Measurements from ENCODE around the gene ATMIN.
A peak's percentile ranks its signal among the peaks of the same experiment; 100 is the strongest.

The ATMIN gene

GRCh38 chr16:81067166-81067565, 31.5 kb downstream of the ATMIN start:
- Histone ChIP-seq H4K91ac (ENCODE audit: low read length) (no peak overlapping the region), H3K9ac (ENCODE audit: low read length) (no peak overlapping the region), H2BK12ac (ENCODE audit: low read length in 2 of 2) (no peak overlapping the region), H2BK15ac (ENCODE audit: low read depth, poor library complexity, severe bottlenecking) (no peak overlapping the region), H2AFZ (ENCODE audit: low read depth, low read length) (no peak overlapping the region), H3K23ac (ENCODE audit: low read length in 2 of 2) (no peak overlapping the region), H2BK5ac (ENCODE audit: low read depth, low read length, poor library complexity, severe bottlenecking) (no peak overlapping the region), H2BK120ac (ENCODE audit: low read depth, low read length) (no peak overlapping the region), H2AK5ac (ENCODE audit: low read length, severe bottlenecking) (no peak overlapping the region), H3K4ac (ENCODE audit: low read depth in 1 of 2, low read length in 2 of 2) (no peak overlapping the region), H3K9me3 (ENCODE audit: control insufficient read depth, low read length) (no peaks in the 10 kb centered on the region), H3K36me3 (ENCODE audit: control insufficient read depth in 1 of 2, insufficient read depth in 2 of 2, low read depth in 1 of 2, low read length in 2 of 2) (no peaks in the 10 kb centered on the region), H3K14ac (ENCODE audit: low read length in 2 of 2) (no peak overlapping the region), H3K18ac (ENCODE audit: low read depth in 1 of 2, low read length in 2 of 2) (no peak overlapping the region), H3K4me2 (ENCODE audit: low read length, poor library complexity, severe bottlenecking) (no peak overlapping the region), H3K27ac (ENCODE audit: low read length, poor library complexity, severe bottlenecking) (no peak overlapping the region), H3K79me1 (replicated peaks; ENCODE audit: low read length, poor library complexity, severe bottlenecking) (no peaks in the 10 kb centered on the region), H4K8ac (ENCODE audit: low read length) (no peak overlapping the region), H3K27me3 (ENCODE audit: control insufficient read depth in 1 of 2, insufficient read depth in 1 of 2, low read length in 2 of 2) (no peaks in the 10 kb centered on the region), H3K4me1 (ENCODE audit: control insufficient read depth, insufficient read depth, low read depth, low read length) (peaks cover 2% of the 10 kb centered on the region), H3K4me3 (ENCODE audit: insufficient read depth in 1 of 2, low read depth in 1 of 2, low read length in 2 of 2) (no peak overlapping the region)
- 82% methylated on average over 1 of the region's 1 CpG for WGBS
- DNase-seq = peak; percentile 17

DNA sequence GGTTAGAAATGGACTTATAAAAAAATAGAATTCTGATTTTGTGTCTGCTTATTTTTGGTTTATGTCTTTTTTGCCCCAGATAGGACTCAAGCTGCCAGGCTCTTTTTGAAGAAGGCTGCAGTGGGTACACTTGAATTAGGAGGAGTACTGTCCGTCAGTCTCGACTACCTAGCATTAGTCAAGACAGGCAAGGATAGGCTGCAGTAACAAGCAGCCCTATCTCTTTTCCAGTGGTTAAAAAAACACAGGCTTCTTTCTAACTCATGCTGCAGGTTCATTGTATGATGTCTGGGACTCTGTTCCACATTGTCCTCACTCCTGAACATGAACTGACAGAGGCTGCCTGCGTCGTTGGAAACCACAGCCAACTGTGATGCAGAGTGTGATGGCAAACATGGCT, 33.4 kb downstream of the ATMIN start:
- Histone ChIP-seq H3K27me3 (ENCODE audit: control insufficient read depth in 1 of 2, insufficient read depth in 1 of 2, low read length in 2 of 2) (no peaks in the 10 kb centered on the region), H3K4ac (ENCODE audit: low read depth in 1 of 2, low read length in 2 of 2) (no peak overlapping the region), H3K4me1 (ENCODE audit: control insufficient read depth, insufficient read depth, low read depth, low read length) (peaks cover 2% of the 10 kb centered on the region), H3K9ac (ENCODE audit: low read length) (no peak overlapping the region), H4K8ac (ENCODE audit: low read length) (no peak overlapping the region), H2BK120ac (ENCODE audit: low read depth, low read length) (no peak overlapping the region), H2BK12ac (ENCODE audit: low read length in 2 of 2) (no peak overlapping the region), H3K9me3 (ENCODE audit: control insufficient read depth, low read length) (no peaks in the 10 kb centered on the region), H4K91ac (ENCODE audit: low read length) (no peak overlapping the region), H3K18ac (ENCODE audit: low read depth in 1 of 2, low read length in 2 of 2) (no peak overlapping the region), H2AK5ac (ENCODE audit: low read length, severe bottlenecking) (no peak overlapping the region), H3K79me1 (replicated peaks; ENCODE audit: low read length, poor library complexity, severe bottlenecking) (no peaks in the 10 kb centered on the region), H3K4me2 (ENCODE audit: low read length, poor library complexity, severe bottlenecking) (no peak overlapping the region), H2BK5ac (ENCODE audit: low read depth, low read length, poor library complexity, severe bottlenecking) (no peak overlapping the region), H2BK15ac (ENCODE audit: low read depth, poor library complexity, severe bottlenecking) (no peak overlapping the region), H3K36me3 (ENCODE audit: control insufficient read depth in 1 of 2, insufficient read depth in 2 of 2, low read depth in 1 of 2, low read length in 2 of 2) (no peaks in the 10 kb centered on the region), H3K23ac (ENCODE audit: low read length in 2 of 2) (no peak overlapping the region), H2AFZ (ENCODE audit: low read depth, low read length) (no peak overlapping the region), H3K4me3 (ENCODE audit: insufficient read depth in 1 of 2, low read depth in 1 of 2, low read length in 2 of 2) (no peak overlapping the region), H3K14ac (ENCODE audit: low read length in 2 of 2) (no peak overlapping the region), H3K27ac (ENCODE audit: low read length, poor library complexity, severe bottlenecking) (no peak overlapping the region)
- 97% methylated on average over 4 of the region's 4 CpGs for WGBS
- no peak for DNase-seq

DNA sequence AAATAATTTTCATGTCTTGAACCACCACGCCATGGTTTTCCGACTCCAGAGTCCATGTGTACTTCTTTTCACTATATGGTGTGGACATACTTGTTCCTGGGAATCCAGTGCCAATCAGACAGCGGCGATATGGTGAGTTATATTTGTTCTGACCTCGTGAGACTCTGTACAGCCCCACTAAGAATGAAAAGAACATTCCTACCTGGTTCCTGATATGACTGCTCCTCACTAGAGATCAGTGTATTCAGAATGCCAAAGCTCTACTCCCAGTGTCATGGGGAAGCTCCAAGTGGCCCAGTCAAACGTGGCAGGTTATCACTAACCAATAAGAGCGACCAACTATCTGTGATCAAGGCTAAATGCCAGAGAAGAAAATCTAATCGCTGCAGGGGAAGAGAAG, 35.3 kb downstream of the ATMIN start:
- Histone ChIP-seq H3K23ac (ENCODE audit: low read length in 2 of 2) (no peak overlapping the region), H3K4me3 (ENCODE audit: insufficient read depth in 1 of 2, low read depth in 1 of 2, low read length in 2 of 2) (no peak overlapping the region), H3K4me2 (ENCODE audit: low read length, poor library complexity, severe bottlenecking) (no peak overlapping the region), H3K4me1 (ENCODE audit: control insufficient read depth, insufficient read depth, low read depth, low read length) (peaks cover 2% of the 10 kb centered on the region), H2BK120ac (ENCODE audit: low read depth, low read length) (no peak overlapping the region), H3K79me1 (replicated peaks; ENCODE audit: low read length, poor library complexity, severe bottlenecking) (no peaks in the 10 kb centered on the region), H2AK5ac (ENCODE audit: low read length, severe bottlenecking) (no peak overlapping the region), H2AFZ (ENCODE audit: low read depth, low read length) (no peak overlapping the region), H3K4ac (ENCODE audit: low read depth in 1 of 2, low read length in 2 of 2) (no peak overlapping the region), H3K9ac (ENCODE audit: low read length) (no peak overlapping the region), H3K27ac (ENCODE audit: low read length, poor library complexity, severe bottlenecking) (no peak overlapping the region), H3K36me3 (ENCODE audit: control insufficient read depth in 1 of 2, insufficient read depth in 2 of 2, low read depth in 1 of 2, low read length in 2 of 2) (no peaks in the 10 kb centered on the region), H2BK12ac (ENCODE audit: low read length in 2 of 2) (no peak overlapping the region), H4K8ac (ENCODE audit: low read length) (no peak overlapping the region), H3K14ac (ENCODE audit: low read length in 2 of 2) (no peak overlapping the region), H3K18ac (ENCODE audit: low read depth in 1 of 2, low read length in 2 of 2) (no peak overlapping the region), H4K91ac (ENCODE audit: low read length) (no peak overlapping the region), H3K9me3 (ENCODE audit: control insufficient read depth, low read length) (no peaks in the 10 kb centered on the region), H2BK5ac (ENCODE audit: low read depth, low read length, poor library complexity, severe bottlenecking) (no peak overlapping the region), H3K27me3 (ENCODE audit: control insufficient read depth in 1 of 2, insufficient read depth in 1 of 2, low read length in 2 of 2) (no peaks in the 10 kb centered on the region), H2BK15ac (ENCODE audit: low read depth, poor library complexity, severe bottlenecking) (no peak overlapping the region)
- DNase-seq = no peak
- WGBS = 84% methylated on average over 7 of the region's 8 CpGs

DNA sequence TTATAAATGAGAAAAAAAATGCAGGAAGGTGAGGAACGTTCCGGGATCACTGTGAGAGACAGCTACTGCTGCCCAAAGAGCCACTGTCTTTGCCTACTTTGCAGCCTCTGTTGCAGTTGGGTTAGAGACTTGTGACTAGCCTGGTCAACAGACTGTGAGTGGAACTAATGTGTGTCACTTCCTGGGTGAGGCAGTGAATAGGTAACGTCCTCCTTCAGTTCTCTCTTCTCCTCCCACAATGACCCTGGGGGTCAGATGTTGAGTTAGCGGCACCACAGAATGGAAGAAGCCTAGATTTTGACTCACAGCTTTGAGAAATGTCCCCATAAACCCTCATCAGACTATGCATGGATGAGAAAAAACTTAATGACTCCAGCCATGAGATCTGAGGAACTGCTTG, 36.2 kb downstream of the ATMIN start:
- no peaks in the 10 kb centered on the region for H3K27me3 ChIP-seq (ENCODE audit: control insufficient read depth in 1 of 2, insufficient read depth in 1 of 2, low read length in 2 of 2)
- H3K27ac ChIP-seq (ENCODE audit: low read length, poor library complexity, severe bottlenecking) = no peak overlapping the region
- H3K14ac ChIP-seq (ENCODE audit: low read length in 2 of 2) = no peak overlapping the region

More for the DNA sequence above, 36.2 kb downstream of the ATMIN start:
- Histone ChIP-seq H2AK5ac (ENCODE audit: low read length, severe bottlenecking) (no peak overlapping the region), H4K91ac (ENCODE audit: low read length) (no peak overlapping the region), H3K79me1 (replicated peaks; ENCODE audit: low read length, poor library complexity, severe bottlenecking) (no peaks in the 10 kb centered on the region), H3K9ac (ENCODE audit: low read length) (no peak overlapping the region), H3K36me3 (ENCODE audit: control insufficient read depth in 1 of 2, insufficient read depth in 2 of 2, low read depth in 1 of 2, low read length in 2 of 2) (no peaks in the 10 kb centered on the region), H3K4me3 (ENCODE audit: insufficient read depth in 1 of 2, low read depth in 1 of 2, low read length in 2 of 2) (no peak overlapping the region), H2BK15ac (ENCODE audit: low read depth, poor library complexity, severe bottlenecking) (no peak overlapping the region), H2AFZ (ENCODE audit: low read depth, low read length) (no peak overlapping the region), H3K23ac (ENCODE audit: low read length in 2 of 2) (no peak overlapping the region), H3K4me1 (ENCODE audit: control insufficient read depth, insufficient read depth, low read depth, low read length) (peaks cover 2% of the 10 kb centered on the region), H3K4me2 (ENCODE audit: low read length, poor library complexity, severe bottlenecking) (no peak overlapping the region), H2BK120ac (ENCODE audit: low read depth, low read length) (no peak overlapping the region), H3K4ac (ENCODE audit: low read depth in 1 of 2, low read length in 2 of 2) (no peak overlapping the region), H4K8ac (ENCODE audit: low read length) (no peak overlapping the region), H2BK12ac (ENCODE audit: low read length in 2 of 2) (no peak overlapping the region), H3K9me3 (ENCODE audit: control insufficient read depth, low read length) (no peaks in the 10 kb centered on the region), H2BK5ac (ENCODE audit: low read depth, low read length, poor library complexity, severe bottlenecking) (no peak overlapping the region), H3K18ac (ENCODE audit: low read depth in 1 of 2, low read length in 2 of 2) (no peak overlapping the region)
- DNase-seq = no peak
- WGBS = 75% methylated on average over 4 of the region's 4 CpGs

Data from mesenchymal stem cell (in vitro differentiated cells and primary cell).